Right lobe of liver (tissue), 4 donors: Measurements from ENCODE around the gene RNMT.

Source experiments
- CTCF ChIP-seq, 4 donors: fragments of 200-600 bp in 3 of 4; fragments of 450-650 bp in 1 of 4; IDR thresholded peaks; one replicate each; pipeline versions ENCODE4 v1.5.1 to v1.8.0; 2016 to 2022; ENCODE audit warnings: antibody characterized with exemption in 4 of 4, mild to moderate bottlenecking in 2 of 4
- POLR2A ChIP-seq: fragments of 450-650 bp; IDR thresholded peaks from one replicate; pipeline ENCODE4 v1.6.1; 2017; ENCODE audit warnings: antibody characterized with exemption, mild to moderate bottlenecking
- donor health status: DM: no; HTN: no; CAD: no.
- donor health status: DM: no; HTN: no; CAD: no.
- donor health status: DM: no; HTN: yes; CAD: no.

GRCh38 chr18:13762690-13763439 lies 36.4 kb downstream of the RNMT start:
- no peak for TF ChIP-seq CTCF (IDR thresholded peaks at IDR 0.05)
- no peak for TF ChIP-seq POLR2A
